Measurements from ENCODE around the gene TMA16.
"Not testable (repeated sequence)": the region's sequence is repeated elsewhere in the genome, so short reads cannot be mapped to it uniquely, and the experiment has no call there.

- TF ChIP-seq EZH2 (IDR thresholded peaks at IDR 0.05; ENCODE audit: borderline replicate concordance, insufficient read depth, low read depth, low read length, poor library complexity, severe bottlenecking); CTCF (IDR thresholded peaks at IDR 0.05): not testable (repeated sequence)
Observed at GRCh38 chr4:163447023-163447422, 47.5 kb upstream of the TMA16 start.
